ENCODE data around the gene SDK2.

SDK2 gene

DNA sequence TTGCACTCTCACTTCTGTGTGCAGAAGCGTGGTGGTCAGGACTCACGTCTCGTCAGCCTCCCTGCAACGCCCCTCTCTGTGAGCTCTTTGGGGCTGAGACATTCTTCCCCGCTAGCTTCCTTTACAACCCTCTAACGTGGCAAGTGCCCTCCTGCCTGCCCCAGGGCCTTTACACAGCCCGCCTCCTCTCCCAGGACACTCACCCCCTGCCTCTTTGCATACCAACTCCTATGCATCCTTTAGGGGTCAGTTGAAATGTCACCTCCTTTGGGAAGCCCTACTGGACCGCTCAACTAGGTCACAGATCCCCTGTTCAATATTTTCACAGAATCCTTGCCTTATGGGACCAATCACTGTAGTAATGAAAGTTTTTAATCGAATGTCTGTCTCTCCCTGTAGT, 61.4 kb downstream of the SDK2 start:
- in situ Hi-C loops (cut with MboI; ENCODE audit: low pct_unique_long_range_greater_than_20kb, low sequenced_read_pairs, unreplicated experiment): no loop called here
- DNase-seq (ENCODE audit: low spot score): no peak
- TF ChIP-seq, protein P1, sequence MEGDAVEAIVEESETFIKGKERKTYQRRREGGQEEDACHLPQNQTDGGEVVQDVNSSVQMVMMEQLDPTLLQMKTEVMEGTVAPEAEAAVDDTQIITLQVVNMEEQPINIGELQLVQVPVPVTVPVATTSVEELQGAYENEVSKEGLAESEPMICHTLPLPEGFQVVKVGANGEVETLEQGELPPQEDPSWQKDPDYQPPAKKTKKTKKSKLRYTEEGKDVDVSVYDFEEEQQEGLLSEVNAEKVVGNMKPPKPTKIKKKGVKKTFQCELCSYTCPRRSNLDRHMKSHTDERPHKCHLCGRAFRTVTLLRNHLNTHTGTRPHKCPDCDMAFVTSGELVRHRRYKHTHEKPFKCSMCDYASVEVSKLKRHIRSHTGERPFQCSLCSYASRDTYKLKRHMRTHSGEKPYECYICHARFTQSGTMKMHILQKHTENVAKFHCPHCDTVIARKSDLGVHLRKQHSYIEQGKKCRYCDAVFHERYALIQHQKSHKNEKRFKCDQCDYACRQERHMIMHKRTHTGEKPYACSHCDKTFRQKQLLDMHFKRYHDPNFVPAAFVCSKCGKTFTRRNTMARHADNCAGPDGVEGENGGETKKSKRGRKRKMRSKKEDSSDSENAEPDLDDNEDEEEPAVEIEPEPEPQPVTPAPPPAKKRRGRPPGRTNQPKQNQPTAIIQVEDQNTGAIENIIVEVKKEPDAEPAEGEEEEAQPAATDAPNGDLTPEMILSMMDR (IDR thresholded peaks at IDR 0.05; ENCODE audit: extremely low read depth, insufficient read depth, missing control alignments): no peak

GRCh38 chr17:73582359-73582758, 61.9 kb downstream of the SDK2 start:
- no peak for DNase-seq (ENCODE audit: low spot score)
- TF ChIP-seq, protein P1 (IDR thresholded peaks at IDR 0.05; ENCODE audit: extremely low read depth, insufficient read depth, missing control alignments): no peak
- in situ Hi-C loops (cut with MboI; ENCODE audit: low pct_unique_long_range_greater_than_20kb, low sequenced_read_pairs, unreplicated experiment): no loop called here

DNA sequence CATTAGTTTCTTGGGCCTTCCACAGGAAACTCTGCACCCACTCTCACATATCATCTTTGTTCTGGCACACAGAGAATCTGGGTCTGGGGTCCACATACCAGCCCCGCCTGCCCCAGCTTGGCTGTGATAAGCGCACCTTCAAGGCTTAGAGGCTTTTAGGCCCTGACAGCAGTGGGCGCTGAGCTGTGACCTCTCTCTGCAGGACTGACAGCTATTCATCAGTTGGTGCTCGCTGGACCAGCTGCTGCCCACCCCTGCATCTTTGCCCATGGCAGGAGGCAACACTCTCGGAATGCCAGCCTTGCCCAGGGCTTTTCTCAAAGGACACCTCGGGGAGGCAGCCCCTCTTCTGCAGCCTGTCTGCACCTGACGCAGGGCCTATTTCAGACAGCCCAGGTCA, 62.9 kb downstream of the SDK2 start:
- TF ChIP-seq, protein P1 (IDR thresholded peaks at IDR 0.05; ENCODE audit: extremely low read depth, insufficient read depth, missing control alignments): no peak
- no peak for DNase-seq (ENCODE audit: low spot score)
- in situ Hi-C loops (cut with MboI; ENCODE audit: low pct_unique_long_range_greater_than_20kb, low sequenced_read_pairs, unreplicated experiment): no loop called here

- in situ Hi-C loops (cut with MboI; ENCODE audit: low pct_unique_long_range_greater_than_20kb, low sequenced_read_pairs, unreplicated experiment): no loop called here
- TF ChIP-seq, protein P1 (IDR thresholded peaks at IDR 0.05; ENCODE audit: extremely low read depth, insufficient read depth, missing control alignments): no peak
- no peak for DNase-seq (ENCODE audit: low spot score)
Observed at GRCh38 chr17:73580073-73580710, 64.1 kb downstream of the SDK2 start.

- no peak for DNase-seq (ENCODE audit: low spot score)
- in situ Hi-C loops (cut with MboI; ENCODE audit: low pct_unique_long_range_greater_than_20kb, low sequenced_read_pairs, unreplicated experiment): no loop called here
- TF ChIP-seq, protein P1 (IDR thresholded peaks at IDR 0.05; ENCODE audit: extremely low read depth, insufficient read depth, missing control alignments): no peak
Observed at GRCh38 chr17:73576556-73577098, 67.6 kb downstream of the SDK2 start.

- in situ Hi-C loops (cut with MboI; ENCODE audit: low pct_unique_long_range_greater_than_20kb, low sequenced_read_pairs, unreplicated experiment): no loop called here
- TF ChIP-seq, protein P1 (IDR thresholded peaks at IDR 0.05; ENCODE audit: extremely low read depth, insufficient read depth, missing control alignments): no peak
- no peak for DNase-seq (ENCODE audit: low spot score)
Observed at GRCh38 chr17:73575470-73576221, 68.6 kb downstream of the SDK2 start.

Data from GM13977 (cell line).